K562 treated with DMSO at 1 percent for 12 hours (cell line): Measurements from ENCODE around the gene PLPP1. TPM values are rescaled to one million over a fixed set of nuclear protein-coding genes. Genes with fewer than 3 reads are reported as not detected.

ENCODE experiments used
- total RNA-seq: library from RNA; unstranded; fragments of 300-600 nt; gene quantifications from 2 replicates; pipeline ENCODE4 v1.2.3, GENCODE V29; 2022; ENCODE audit not compliant: insufficient read depth

PLPP1 gene
- not detected in 2 replicates for total RNA-seq

DNA sequence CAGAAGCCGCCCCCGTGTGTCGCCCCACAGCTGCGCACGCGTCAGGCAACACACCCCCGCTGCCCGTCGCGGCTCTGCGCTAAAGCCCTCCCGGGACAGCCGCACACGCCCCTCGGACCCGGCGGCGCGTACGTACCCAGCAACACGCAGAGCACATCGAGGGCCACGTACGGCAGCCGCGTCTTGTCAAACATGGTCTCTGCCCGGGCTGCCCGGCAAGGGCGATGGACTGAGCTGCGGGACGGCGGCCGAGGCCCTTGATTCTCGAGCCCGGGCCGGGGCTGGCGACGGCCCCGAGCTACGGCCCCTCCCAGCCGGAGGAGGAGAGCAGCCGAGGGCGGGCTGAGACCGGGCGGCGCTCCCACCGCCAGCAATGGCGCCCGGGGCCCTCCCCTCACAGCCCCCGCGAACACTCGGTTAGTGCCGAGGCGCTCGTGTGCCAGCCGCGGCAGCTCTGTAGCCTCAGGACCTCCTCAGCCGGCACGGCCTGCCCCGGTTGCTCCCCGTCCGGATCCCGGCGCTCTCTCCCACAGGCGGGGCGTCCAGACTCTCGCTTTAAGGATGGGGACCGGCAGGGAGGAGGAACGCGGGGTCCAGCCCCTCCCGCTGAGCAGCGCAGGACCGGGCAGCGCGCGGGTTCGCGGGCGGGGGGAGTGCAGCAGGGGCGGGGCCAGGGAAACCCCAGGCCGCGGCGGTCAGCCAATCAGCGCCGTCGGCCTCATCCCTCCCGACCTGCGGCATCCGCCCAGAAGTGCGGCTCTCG is at the start of gene PLPP1:
TSS of gene PLPP1 (minus strand) at position 529 of the 763 bp plus-strand sequence. CDS start at position 194, 335 bp downstream.

Other genes starting within 250 kb of the PLPP1 start
- 8.5 and 20.9 TPM in 2 replicates for gene DHX29, start 227.3 kb downstream of the PLPP1 start, total RNA-seq
- 19.9 and 47.5 TPM in 2 replicates for gene MTREX, start 227.0 kb downstream of the PLPP1 start, total RNA-seq
- gene SLC38A9, start 177.4 kb upstream of the PLPP1 start, total RNA-seq, result 5.8 and 23.8 TPM in 2 replicates
- gene DDX4, start 203.1 kb upstream of the PLPP1 start, total RNA-seq, result not detected in 2 replicates